Upper lobe of left lung (tissue), 6 donors: ENCODE data around the gene BRF1. TPM values are rescaled to one million over a fixed set of nuclear protein-coding genes. Genes with fewer than 3 reads are reported as not detected.

ENCODE experiments used
- ATAC-seq, 2 donors: fragments of 200-7000 bp; cut with Tn5 transposase; one replicate each; pipeline ENCODE4 v1.9.1; 2022; ENCODE audit warnings: mild to moderate bottlenecking in 2 of 2, moderate library complexity in 2 of 2; ENCODE audit not compliant: low FRiP score in 2 of 2
- DNase-seq, 2 donors: peaks; one replicate each; pipeline ENCODE4 v3.0.0-alpha.2; 2019 to 2020
- H3K27ac ChIP-seq, 4 donors: fragments of 200-600 bp; sonication (generic); one replicate each; pipeline ENCODE4 v1.5.1; 2016 to 2019
- H3K27me3 ChIP-seq, 4 donors: fragments of 200-600 bp; sonication (generic); one replicate each; pipeline ENCODE4 v1.5.1; 2017 to 2019
- H3K36me3 ChIP-seq, 4 donors: fragments of 200-600 bp; sonication (generic); one replicate each; pipeline ENCODE4 v1.5.1; 2016 to 2019
- H3K4me1 ChIP-seq, 4 donors: fragments of 200-600 bp; sonication (generic); one replicate each; pipeline ENCODE4 v1.5.1; 2018 to 2019
- H3K4me3 ChIP-seq, 4 donors: fragments of 200-600 bp; sonication (generic); one replicate each; pipeline ENCODE4 v1.5.1; 2017 to 2019; ENCODE audit warnings: mild to moderate bottlenecking in 2 of 4, moderate library complexity in 1 of 4
- H3K9me3 ChIP-seq, 4 donors: fragments of 200-600 bp; sonication (generic); one replicate each; pipeline ENCODE4 v1.5.1; 2018 to 2019
- CTCF ChIP-seq, 6 experiments: fragments of 450-650 bp in 4 of 6; fragments of 200-600 bp in 2 of 6; sonication (generic) in 2 of 6; IDR thresholded peaks; one replicate each; pipeline ENCODE4 v1.5.1; 2016 to 2019; ENCODE audit warnings: antibody characterized with exemption in 6 of 6
- EP300 ChIP-seq, 4 donors: sonication (generic); formaldehyde crosslinking; IDR thresholded peaks; one replicate each; pipeline ENCODE4 v1.5.1; 2017; ENCODE audit warnings: antibody characterized with exemption in 4 of 4, control low read depth in 2 of 4
- POLR2A ChIP-seq, 4 donors: fragments of 450-650 bp; IDR thresholded peaks; one replicate each; pipeline ENCODE4 v1.5.1; 2016 to 2017; ENCODE audit warnings: antibody characterized with exemption in 4 of 4, mild to moderate bottlenecking in 2 of 4
- POLR2AphosphoS5 ChIP-seq, 2 donors: sonication (generic); formaldehyde crosslinking; IDR thresholded peaks; one replicate each; pipeline ENCODE4 v1.5.1; 2017; ENCODE audit warnings: antibody characterized with exemption in 2 of 2
- WGBS, 2 donors: methylation state at CpG; one replicate each; pipeline ENCODE4 v1.1.5; 2017 to 2018; 5-methylcytosine and 5-hydroxymethylcytosine counted together
- total RNA-seq, 6 donors: library from RNA; depleted of rRNA in 4 of 6; stranded (reverse); fragments of >200 nt in 4 of 6; gene quantifications; one replicate each; pipeline versions ENCODE4 v1.1.0 to v1.2.1, GENCODE V29; 2016 to 2021
- donor health status: DM: no; HTN: no; CAD: no; lungs with moderate emphysema.
- donor health status: DM: no; HTN: yes; CAD: no; lungs with severe emphysema.

BRF1 gene
- total RNA-seq, 6 donors from 2014 or later = 38.6 to 195 (median 52.7) TPM

GRCh38 chr14:105260959-105261358 is 39.8 kb downstream of the BRF1 start:
- H3K4me1 ChIP-seq = no peaks in the 10 kb centered on the region
- H3K27ac ChIP-seq = no peak overlapping the region
- DNase-seq (peak in 1 of 2 donors; percentile 59), ATAC-seq (no peak)
- WGBS, 2 donors = 58 to 95% methylated on average over 2 to 12 of the region's 12 CpGs
- H3K9me3 ChIP-seq = no peaks in the 10 kb centered on the region
- peaks cover 0 to 23% (median 11%) of the 10 kb centered on the region in 4 donors for H3K36me3 ChIP-seq
- TF ChIP-seq POLR2A (IDR thresholded peaks at IDR 0.05) (no peak), EP300 (IDR thresholded peaks at IDR 0.05) (no peak), CTCF (IDR thresholded peaks at IDR 0.05) (no peak), POLR2AphosphoS5 (IDR thresholded peaks at IDR 0.05) (no peak)
- H3K4me3 ChIP-seq = no peak overlapping the region
- H3K27me3 ChIP-seq = no peaks in the 10 kb centered on the region

GRCh38 chr14:105258846-105259245 is 42.0 kb downstream of the BRF1 start:
- WGBS, 2 donors = 82 to 87% methylated on average over 7 of the region's 7 CpGs
- ATAC-seq (no peak), DNase-seq (peak in 1 of 2 donors; percentile 65)
- no peaks in the 10 kb centered on the region for H3K27me3 ChIP-seq
- no peak overlapping the region for H3K27ac ChIP-seq
- no peak for TF ChIP-seq EP300 (IDR thresholded peaks at IDR 0.05)
- TF ChIP-seq CTCF (IDR thresholded peaks at IDR 0.05) = no peak
- no peak for TF ChIP-seq POLR2A (IDR thresholded peaks at IDR 0.05)
- no peak for TF ChIP-seq POLR2AphosphoS5 (IDR thresholded peaks at IDR 0.05)
- H3K9me3 ChIP-seq = no peaks in the 10 kb centered on the region
- H3K4me1 ChIP-seq = no peaks in the 10 kb centered on the region
- H3K36me3 ChIP-seq = peaks cover 0 to 23% (median 11%) of the 10 kb centered on the region in 4 donors
- no peak overlapping the region for H3K4me3 ChIP-seq

GRCh38 chr14:105257464-105257863 is 43.3 kb downstream of the BRF1 start:
- Histone ChIP-seq H3K9me3 (no peaks in the 10 kb centered on the region), H3K4me1 (no peaks in the 10 kb centered on the region), H3K36me3 (peaks cover 0 to 31% (median 18%) of the 10 kb centered on the region in 4 donors), H3K4me3 (no peak overlapping the region), H3K27ac (no peak overlapping the region), H3K27me3 (no peaks in the 10 kb centered on the region)
- WGBS, 2 donors = 85 to 93% methylated on average over 14 of the region's 15 CpGs
- TF ChIP-seq CTCF (IDR thresholded peaks at IDR 0.05) = no peak
- no peak for TF ChIP-seq POLR2AphosphoS5 (IDR thresholded peaks at IDR 0.05)
- TF ChIP-seq POLR2A (IDR thresholded peaks at IDR 0.05) = no peak
- no peak for TF ChIP-seq EP300 (IDR thresholded peaks at IDR 0.05)
- DNase-seq (no peak), ATAC-seq (no peak)

- 95 to 98% methylated on average over 14 to 19 of the region's 19 CpGs for WGBS, 2 donors
- DNase-seq = no peak
- ATAC-seq = no peak
- Histone ChIP-seq H3K27me3 (no peaks in the 10 kb centered on the region), H3K9me3 (no peaks in the 10 kb centered on the region), H3K36me3 (peaks cover 0 to 40% (median 25%) of the 10 kb centered on the region in 4 donors), H3K27ac (no peak overlapping the region), H3K4me3 (no peak overlapping the region), H3K4me1 (no peaks in the 10 kb centered on the region)
- TF ChIP-seq CTCF (IDR thresholded peaks at IDR 0.05) (no peak), EP300 (IDR thresholded peaks at IDR 0.05) (no peak), POLR2AphosphoS5 (IDR thresholded peaks at IDR 0.05) (no peak), POLR2A (IDR thresholded peaks at IDR 0.05) (no peak)
These were observed 44.4 kb downstream of the BRF1 start for GRCh38 chr14:105256292-105256960.

GRCh38 chr14:105255021-105255507 is 45.7 kb downstream of the BRF1 start:
- WGBS, 2 donors = 48 to 76% methylated on average over 3 to 6 of the region's 6 CpGs
- no peak overlapping the region for H3K27ac ChIP-seq
- peaks cover 2 to 40% (median 29%) of the 10 kb centered on the region in 4 donors for H3K36me3 ChIP-seq
- no peak overlapping the region for H3K4me3 ChIP-seq
- no peaks in the 10 kb centered on the region for H3K9me3 ChIP-seq
- TF ChIP-seq CTCF (IDR thresholded peaks at IDR 0.05) = no peak
- no peak for TF ChIP-seq EP300 (IDR thresholded peaks at IDR 0.05)
- no peak for TF ChIP-seq POLR2A (IDR thresholded peaks at IDR 0.05)
- no peak for TF ChIP-seq POLR2AphosphoS5 (IDR thresholded peaks at IDR 0.05)
- H3K4me1 ChIP-seq = peaks cover 0 to 6% (median 2%) of the 10 kb centered on the region in 4 donors
- DNase-seq = no peak
- ATAC-seq = no peak
- H3K27me3 ChIP-seq = no peaks in the 10 kb centered on the region
